AG20443 (cell line): ENCODE results near the gene RGPD5.
"Not testable (repeated sequence)": the region's sequence is repeated elsewhere in the genome, so short reads cannot be mapped to it uniquely, and the experiment has no call there.

Experiments
- DNase-seq: peaks from one replicate; pipeline ENCODE4 v3.0.0; 2012; ENCODE audit warnings: low spot score, mixed read lengths

Gene RGPD5

GRCh38 chr2:109893736-109894135 lies 99.6 kb downstream of the RGPD5 start:
- DNase-seq: not testable (repeated sequence)

- DNase-seq: not testable (repeated sequence)
These were observed 100.0 kb downstream of the RGPD5 start for GRCh38 chr2:109894141-109894540.

- not testable (repeated sequence) for DNase-seq
These were observed 101.2 kb downstream of the RGPD5 start for GRCh38 chr2:109895090-109895869.

- DNase-seq: not testable (repeated sequence)
These were observed 102.1 kb downstream of the RGPD5 start for GRCh38 chr2:109896212-109896611.

- not testable (repeated sequence) for DNase-seq
These were observed 103.8 kb downstream of the RGPD5 start for GRCh38 chr2:109897769-109898461.

GRCh38 chr2:109898462-109899336 lies 104.6 kb downstream of the RGPD5 start, which contains the start of gene LIMS3:
LIMS3 (plus strand) TSS chr2:109898688; CDS start chr2:109898729, 41 bp downstream.
- not testable (repeated sequence) for DNase-seq

GRCh38 chr2:109905796-109906195 lies 111.7 kb downstream of the RGPD5 start:
- not testable (repeated sequence) for DNase-seq
